Measurements from ENCODE around the gene CIB4. TPM values are rescaled to one million over a fixed set of nuclear protein-coding genes. Genes with fewer than 3 reads are reported as not detected.

CIB4 gene
- total RNA-seq, 1 donor from 2014 or later: not detected

- no peak for DNase-seq (ENCODE audit: low spot score)
These were observed 85.7 kb downstream of the CIB4 start for GRCh38 chr2:26555246-26556133.

- DNase-seq (ENCODE audit: low spot score): no peak
These were observed 88.4 kb downstream of the CIB4 start for GRCh38 chr2:26552641-26553374.

- no peak for DNase-seq (ENCODE audit: low spot score)
These were observed 90.7 kb downstream of the CIB4 start for GRCh38 chr2:26550276-26551015.

- DNase-seq (ENCODE audit: low spot score): no peak
These were observed 98.3 kb downstream of the CIB4 start for GRCh38 chr2:26542676-26543505.

GRCh38 chr2:26542194-26542455, 99.0 kb downstream of the CIB4 start:
- no peak for DNase-seq (ENCODE audit: low spot score)

- DNase-seq (ENCODE audit: low spot score): no peak
These were observed 99.6 kb downstream of the CIB4 start for GRCh38 chr2:26541401-26542193.

- no peak for DNase-seq (ENCODE audit: low spot score)
These were observed 100.2 kb downstream of the CIB4 start for GRCh38 chr2:26540961-26541360.

- no peak for DNase-seq (ENCODE audit: low spot score)
These were observed 100.9 kb downstream of the CIB4 start for GRCh38 chr2:26540306-26540705.

- no peak for DNase-seq (ENCODE audit: low spot score)
These were observed 103.2 kb downstream of the CIB4 start for GRCh38 chr2:26537826-26538475.

- no peak for DNase-seq (ENCODE audit: low spot score)
These were observed 103.9 kb downstream of the CIB4 start for GRCh38 chr2:26537069-26537825.

GRCh38 chr2:26536371-26537068, 104.6 kb downstream of the CIB4 start:
- DNase-seq (ENCODE audit: low spot score): no peak

- no peak for DNase-seq (ENCODE audit: low spot score)
These were observed 105.4 kb downstream of the CIB4 start for GRCh38 chr2:26535663-26536275.

GRCh38 chr2:26534865-26535662, 106.1 kb downstream of the CIB4 start:
- DNase-seq (ENCODE audit: low spot score): no peak

GRCh38 chr2:26534098-26534864, 106.9 kb downstream of the CIB4 start:
- no peak for DNase-seq (ENCODE audit: low spot score)

GRCh38 chr2:26533661-26534060, 107.5 kb downstream of the CIB4 start:
- DNase-seq (ENCODE audit: low spot score): no peak
